ENCODE data around the gene ZNF624.
"Not testable (repeated sequence)": the region's sequence is repeated elsewhere in the genome, so short reads cannot be mapped to it uniquely, and the experiment has no call there.

Gene ZNF624

DNA sequence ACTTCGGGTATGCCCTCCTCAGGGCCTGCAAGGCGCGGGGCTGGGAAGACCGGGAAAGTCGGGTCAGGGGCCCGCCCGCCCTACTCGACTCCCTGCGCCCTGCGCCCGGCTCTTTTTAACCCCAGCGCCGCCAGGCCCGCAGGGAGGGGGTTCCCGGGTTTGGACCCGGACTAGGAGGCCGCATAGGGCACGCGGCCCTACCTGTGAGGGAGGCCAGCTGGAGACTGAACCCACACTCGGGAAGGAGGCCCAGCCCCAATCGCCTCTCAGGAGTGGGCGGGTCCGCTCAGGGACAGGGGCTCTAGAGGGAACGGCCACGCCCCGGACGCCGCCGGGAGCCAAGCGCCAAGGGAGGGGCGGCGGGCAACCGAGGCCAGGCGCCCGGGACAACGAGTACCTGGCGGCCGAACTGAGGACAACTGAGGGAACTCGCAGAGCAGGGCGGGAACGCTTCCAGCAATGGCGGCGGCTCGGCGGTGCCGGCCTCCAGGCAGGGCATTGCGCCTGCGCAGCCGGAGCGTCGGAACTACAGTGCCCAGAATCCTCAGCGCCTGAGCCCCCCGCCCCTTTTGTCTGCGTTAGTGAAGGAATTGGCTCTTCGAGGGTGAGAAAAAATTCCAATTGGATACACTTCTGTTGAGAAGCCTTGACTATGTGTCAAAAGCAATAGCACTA is at the start of gene ZNF624:
ZNF624 (minus strand) TSS at position 484 of the 675 bp plus-strand sequence.
- peak; percentile 74 to 83 for DNase-seq (ENCODE audit: extremely low read depth in 1 of 2, low read depth in 1 of 2)

DNA sequence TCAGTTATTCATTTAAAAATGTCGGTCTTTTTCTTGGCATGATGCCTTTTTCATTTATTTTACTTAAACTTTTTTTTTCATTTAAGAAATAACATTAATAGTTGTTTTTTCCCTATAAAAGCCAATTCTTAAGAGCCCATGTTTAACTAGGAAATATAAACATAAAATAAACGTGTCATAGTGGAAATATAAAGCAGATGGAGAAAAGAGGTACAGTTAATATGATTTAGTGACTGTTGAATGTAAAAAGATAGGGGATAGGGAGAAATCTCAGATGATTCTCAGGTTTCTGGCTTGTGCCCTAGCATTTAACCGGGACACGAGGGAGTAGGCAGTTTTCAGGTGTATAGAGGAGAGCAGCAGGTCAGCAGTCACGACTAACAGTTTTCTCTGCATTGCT is 44.0 kb upstream of the ZNF624 start:
- not testable (repeated sequence) for DNase-seq (ENCODE audit: extremely low read depth in 1 of 2, low read depth in 1 of 2)

DNA sequence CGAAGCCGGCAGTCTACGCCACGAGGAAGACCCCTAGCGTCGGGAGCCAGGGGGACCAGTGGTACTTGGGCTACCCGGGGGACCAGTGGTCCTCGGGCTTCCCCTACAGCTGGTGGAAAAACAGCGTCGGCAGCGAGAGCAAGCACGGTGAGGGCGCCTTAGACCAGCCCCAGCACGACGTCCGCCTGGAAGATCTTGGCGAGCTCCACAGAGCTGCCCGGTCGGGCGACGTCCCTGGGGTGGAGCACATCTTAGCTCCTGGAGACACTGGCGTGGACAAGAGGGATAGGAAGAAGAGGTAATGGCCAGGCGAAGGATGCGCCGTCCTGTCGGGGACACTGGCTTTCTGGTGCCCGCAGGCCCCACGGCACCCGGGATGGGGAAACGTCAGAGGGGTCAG is 36.8 kb upstream of the ZNF624 start:
- not testable (repeated sequence) for DNase-seq (ENCODE audit: extremely low read depth in 1 of 2, low read depth in 1 of 2)

DNA sequence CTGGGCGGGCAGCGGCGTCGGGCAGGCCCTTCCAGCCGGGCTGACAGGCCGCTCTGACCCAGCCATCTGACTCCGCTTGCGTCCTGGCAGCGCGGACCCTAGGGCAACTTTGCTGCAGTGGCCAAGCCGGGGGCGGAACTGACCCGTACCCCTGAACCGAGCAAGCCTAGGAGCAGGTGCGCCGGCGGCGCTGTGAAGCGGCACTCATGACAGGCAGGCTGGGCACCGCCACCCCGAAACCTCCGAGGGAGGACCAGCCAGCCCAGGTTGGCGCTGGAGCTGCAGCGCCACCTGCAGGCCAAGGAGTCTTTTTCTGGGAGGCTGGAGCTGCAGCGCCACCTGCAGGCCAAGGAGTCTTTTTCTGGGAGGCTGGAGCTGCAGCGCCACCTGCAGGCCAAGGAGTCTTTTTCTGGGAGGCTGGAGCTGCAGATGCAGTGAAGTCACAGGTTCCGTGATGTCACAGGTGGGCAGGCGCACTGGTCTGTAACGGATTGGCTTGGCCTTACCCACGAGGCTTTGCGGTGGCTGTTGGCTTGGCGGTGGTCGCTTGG is 36.2 kb upstream of the ZNF624 start, which contains the start of gene CCDC144A:
CCDC144A (plus strand) TSS at position 511 of the 551 bp plus-strand sequence. CDS start 160 bp downstream, outside the sequence.
- peak; percentile 29 to 77 for DNase-seq (ENCODE audit: extremely low read depth in 1 of 2, low read depth in 1 of 2)

DNA sequence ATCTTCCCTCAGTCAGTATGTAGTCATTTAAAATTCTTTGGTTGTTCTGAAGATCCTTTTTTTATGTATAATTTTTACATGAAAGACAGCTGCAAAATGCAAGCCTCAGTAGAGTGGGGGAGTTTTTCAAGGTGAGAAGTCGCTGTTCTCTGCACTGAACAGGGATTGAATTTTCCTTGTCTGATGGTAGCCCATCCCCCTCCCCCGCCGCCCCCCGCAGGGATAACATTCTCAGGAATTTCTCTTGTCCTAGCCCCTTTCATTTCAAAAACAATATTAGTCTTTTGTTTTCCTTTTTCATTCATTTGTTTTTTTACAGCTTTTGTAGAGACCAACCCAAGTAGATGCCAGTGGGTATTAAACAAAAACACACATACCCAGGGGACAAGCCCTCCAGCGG is 33.5 kb upstream of the ZNF624 start:
- DNase-seq (ENCODE audit: extremely low read depth in 1 of 2, low read depth in 1 of 2), result not testable (repeated sequence)

DNA sequence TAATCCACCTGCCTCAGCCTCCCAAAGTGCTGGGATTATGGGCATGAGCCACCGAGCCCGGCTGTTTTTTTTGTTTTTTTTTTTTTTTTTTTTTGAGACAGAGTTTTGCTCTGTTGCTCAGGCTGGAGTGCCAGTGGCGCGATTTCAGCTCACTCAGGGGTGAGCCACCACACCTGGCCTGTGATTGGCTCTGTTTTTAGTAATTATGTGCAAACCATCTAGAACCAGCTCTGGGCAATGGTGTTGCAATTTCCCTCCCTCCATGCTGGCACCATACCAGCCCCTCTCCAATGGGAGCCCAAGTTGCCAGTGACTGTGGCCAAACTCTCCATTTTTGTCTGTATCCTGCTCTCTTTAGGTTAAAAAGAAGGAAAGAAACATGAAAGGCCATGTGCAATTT is 32.4 kb upstream of the ZNF624 start:
- not testable (repeated sequence) for DNase-seq (ENCODE audit: extremely low read depth in 1 of 2, low read depth in 1 of 2)

DNA sequence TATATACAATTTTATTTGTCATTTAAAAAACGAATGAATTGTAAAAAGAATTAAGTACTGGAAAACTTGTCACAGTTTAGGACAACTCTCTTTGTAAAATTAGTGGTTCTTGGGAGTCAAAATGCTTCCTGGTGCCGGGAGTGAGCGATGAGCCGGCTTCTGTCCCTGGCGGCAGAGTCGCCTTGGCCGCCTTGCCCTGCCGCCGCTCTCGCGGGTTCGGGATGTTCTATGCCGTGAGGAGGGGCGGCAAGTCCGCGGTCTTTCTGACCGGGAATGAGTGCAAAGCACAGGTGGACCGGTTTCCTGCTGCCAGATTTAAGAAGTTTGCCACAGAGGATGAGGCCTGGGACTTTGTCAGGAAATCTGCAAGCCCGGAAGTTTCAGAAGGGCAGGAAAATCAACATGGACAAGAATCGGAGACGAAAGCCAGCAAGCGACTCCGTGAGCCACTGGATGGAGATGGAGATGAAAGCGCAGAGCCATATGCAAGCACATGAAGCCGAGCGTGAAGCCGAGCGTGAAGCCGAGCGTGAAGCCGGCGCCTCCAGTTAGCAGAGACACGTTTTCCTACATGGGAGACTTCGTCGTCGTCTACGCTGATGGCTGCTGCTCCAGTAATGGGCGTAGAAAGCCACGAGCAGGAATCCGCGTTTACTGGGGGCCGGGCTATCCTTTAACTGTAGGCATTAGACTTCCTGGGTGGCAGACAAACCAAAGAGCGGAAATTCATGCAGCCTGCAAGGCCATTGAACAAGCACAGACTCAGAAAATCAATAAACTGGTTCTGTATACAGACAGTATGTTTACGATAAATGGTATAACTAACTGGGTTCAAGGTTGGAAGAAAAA is 29.9 kb upstream of the ZNF624 start:
- not testable (repeated sequence) for DNase-seq (ENCODE audit: extremely low read depth in 1 of 2, low read depth in 1 of 2)

DNA sequence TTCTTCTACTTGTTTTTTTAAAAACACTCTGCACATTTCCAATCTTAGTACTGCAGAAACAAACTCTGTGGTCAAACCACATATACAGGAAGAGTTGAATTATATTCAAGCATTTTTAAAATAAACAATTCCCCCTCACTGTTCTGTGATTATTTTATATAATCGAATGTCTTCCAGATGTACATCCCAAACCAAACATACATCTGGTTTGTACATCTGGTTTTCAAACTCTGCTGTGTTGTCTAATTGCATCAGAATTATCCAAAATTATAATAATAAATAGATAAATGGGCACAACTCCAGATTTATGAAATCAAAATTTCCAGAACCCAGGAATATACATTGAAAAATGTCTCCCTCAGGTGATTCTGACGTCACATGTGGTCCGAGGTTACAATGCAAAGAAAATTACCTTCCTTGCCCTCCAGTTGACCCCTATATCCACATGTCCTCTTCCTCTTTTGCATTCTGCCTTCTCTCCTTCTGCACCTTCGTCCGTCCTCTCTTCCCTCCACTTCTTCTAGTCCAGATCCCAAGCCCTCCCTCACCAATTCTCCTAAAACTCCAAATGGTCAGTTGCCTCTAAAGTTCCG is 23.1 kb upstream of the ZNF624 start:
- no peak for DNase-seq (ENCODE audit: extremely low read depth in 1 of 2, low read depth in 1 of 2)

DNA sequence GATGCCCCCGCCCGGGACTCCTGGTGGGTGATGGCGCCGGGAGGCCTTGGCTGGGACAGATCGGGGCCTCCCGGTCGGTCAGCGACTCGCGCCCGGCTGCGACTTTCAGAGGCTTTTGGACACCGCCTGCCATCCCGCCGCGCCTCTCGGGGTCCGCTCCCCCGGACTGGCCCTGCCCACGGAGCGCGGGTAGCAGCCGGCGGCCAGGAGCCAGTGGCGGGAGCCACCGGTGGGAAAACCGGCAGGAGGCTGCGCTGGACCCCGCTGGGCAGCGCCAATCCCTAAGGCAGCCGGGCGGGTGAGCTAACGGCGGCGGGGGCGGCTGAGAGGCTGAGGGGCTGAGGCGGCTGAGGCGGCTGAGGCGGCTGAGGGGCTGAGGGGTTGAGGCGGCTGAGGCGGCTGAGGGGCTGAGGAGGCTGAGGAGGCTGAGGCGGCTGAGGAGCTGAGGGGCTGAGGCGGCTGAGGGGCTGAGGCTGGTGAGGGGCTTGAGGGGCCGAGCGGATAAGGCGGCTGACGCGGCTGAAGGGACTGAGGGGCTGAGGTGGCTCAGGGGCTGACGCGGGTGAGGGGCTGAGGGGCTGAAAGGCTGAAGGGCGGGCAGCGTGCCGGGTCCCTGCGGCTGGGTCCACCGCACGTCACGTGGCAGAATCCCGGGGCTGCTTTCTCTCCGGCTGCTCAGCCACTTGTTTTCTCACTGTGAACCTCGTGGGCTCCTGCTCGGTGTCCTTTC is 13.4 kb upstream of the ZNF624 start:
- DNase-seq (ENCODE audit: extremely low read depth in 1 of 2, low read depth in 1 of 2), result not testable (repeated sequence)

DNA sequence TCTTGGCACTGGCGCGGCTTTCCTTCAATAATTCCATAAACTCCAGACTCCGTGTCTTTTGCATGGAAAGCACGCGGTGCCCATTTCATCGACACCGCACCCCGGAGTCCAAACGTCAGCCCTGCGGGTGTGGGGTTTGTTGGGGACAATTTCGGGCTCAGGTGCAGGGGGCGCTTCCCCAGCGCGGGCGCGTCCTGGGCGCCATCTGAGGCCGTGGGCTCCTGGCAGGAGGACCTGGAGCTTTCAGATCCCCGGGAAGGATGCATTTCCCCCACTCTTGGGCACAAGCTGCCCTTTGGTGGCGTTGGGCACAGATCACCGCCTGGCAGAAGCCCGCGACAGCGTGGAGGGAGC is 12.9 kb upstream of the ZNF624 start:
- DNase-seq (ENCODE audit: extremely low read depth in 1 of 2, low read depth in 1 of 2), result not testable (repeated sequence)

DNA sequence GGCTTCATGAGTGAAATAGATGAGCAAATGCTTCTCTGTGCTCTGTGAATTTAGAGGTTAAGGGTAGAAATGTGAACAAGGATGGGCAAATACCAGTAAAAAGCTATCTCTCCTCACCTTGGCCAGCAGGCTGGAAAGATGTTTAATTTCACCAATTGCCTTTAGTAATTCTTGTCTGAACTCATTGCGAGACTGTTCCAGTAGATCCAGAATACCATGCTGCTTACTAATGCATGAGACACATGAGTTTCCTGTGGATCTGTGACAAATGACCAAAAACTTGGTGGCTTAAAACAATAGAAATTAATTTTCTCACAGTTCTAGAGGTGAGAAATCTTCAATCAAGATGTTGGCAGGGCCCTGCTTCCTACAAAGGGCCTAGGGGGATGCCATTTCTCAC is 9.3 kb upstream of the ZNF624 start:
- DNase-seq (ENCODE audit: extremely low read depth in 1 of 2, low read depth in 1 of 2), result no peak

DNA sequence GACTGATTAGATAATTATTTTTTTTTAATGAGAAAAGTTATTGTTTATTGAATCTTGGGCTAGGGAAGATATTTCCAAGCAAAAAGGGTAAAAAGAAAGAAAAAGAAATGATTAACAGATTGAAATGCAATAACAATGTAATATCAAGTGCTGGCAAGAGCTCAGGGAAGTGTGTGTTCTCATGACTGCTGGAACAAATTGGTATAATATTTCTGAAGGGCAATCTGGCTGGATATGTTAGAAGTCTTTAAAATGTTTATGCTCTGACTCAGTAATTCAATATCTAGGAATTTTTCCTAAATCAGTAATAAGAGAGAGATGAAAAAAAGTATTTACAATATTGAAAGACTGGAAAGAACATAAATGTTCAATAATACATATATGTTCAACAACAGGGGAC is 7.6 kb upstream of the ZNF624 start:
- DNase-seq (ENCODE audit: extremely low read depth in 1 of 2, low read depth in 1 of 2), result no peak

DNA sequence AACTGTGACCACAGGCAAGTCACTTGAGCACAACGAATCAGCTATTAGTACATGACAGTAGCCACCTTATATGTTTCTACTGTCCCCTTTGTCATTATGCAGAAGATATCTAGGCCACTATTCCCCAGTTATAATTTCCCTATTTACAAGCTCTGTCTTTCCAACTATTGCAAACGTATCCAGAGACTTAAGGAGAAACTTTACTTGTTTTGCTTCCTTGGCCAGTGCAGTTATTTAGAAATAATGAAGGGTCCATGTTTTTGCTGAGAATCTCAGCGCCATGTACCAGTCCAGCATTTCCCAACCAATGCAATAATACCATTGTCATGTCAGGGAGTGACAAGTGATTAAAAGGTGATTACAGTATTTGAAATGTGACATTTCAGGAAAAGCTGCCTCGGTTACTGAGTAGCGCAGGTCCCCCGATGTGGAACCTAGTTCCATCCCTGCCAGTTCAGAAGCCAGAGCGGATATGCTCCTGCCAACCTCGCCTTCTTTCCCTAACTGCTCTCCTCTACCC is 743 bp downstream of the ZNF624 start:
- DNase-seq (ENCODE audit: extremely low read depth in 1 of 2, low read depth in 1 of 2), result no peak

DNA sequence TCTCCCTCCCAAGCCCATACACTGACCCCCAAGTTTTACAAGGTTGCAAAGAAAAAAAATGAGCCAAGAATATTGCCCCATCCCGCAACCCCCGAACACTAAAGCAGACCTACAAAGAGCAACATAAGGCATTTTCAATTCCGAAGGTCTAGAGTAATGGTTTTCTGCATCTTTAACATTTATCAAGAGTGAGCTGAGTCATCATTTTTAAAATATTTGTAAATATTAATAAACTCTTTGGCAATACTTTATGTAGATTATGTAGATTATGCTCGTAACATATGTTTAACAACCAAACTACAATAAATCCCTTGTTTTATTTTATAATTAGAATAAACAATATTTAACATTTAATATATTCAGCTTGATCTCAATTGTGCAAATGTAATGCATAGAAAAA is 1.4 kb downstream of the ZNF624 start:
- DNase-seq (ENCODE audit: extremely low read depth in 1 of 2, low read depth in 1 of 2), result no peak

DNA sequence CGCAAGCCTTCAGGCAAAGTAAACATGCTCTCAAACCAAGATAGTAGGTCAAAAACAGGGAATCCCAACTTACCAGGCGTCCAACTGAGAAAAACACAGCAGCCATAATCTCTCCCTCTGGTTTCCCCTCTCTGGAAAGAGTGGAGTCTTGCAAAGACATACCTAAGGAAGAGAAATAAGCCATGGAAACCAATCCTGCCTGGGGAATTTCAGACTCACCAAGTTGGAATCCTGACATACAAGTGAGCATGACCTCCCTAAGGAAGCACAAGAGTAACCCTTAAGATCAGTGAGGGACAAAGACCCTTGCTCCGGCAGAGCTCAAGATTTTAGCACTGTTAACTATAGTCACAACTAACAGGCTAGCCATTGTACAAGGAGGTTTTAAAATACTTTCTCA is 4.1 kb downstream of the ZNF624 start:
- DNase-seq (ENCODE audit: extremely low read depth in 1 of 2, low read depth in 1 of 2), result no peak

DNA sequence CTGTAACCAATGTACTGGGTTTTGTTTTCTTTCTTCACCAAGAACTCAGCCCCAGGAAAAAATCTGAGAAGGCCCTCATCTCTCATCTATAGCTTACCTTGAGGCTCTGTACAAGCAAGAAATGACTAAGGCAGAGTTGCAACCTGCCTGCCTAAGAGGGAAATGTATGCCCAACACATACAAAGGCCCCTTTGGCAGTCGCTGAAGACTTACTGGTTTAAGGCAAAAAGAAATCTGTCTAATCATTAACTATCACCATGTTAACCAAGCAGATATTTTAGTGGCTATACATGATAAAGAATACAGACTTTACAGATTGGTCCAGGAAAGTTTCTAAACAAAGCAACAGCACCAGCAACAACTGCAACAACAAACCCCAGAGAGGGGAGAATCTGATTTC is 14.2 kb downstream of the ZNF624 start:
- no peak for DNase-seq (ENCODE audit: extremely low read depth in 1 of 2, low read depth in 1 of 2)

DNA sequence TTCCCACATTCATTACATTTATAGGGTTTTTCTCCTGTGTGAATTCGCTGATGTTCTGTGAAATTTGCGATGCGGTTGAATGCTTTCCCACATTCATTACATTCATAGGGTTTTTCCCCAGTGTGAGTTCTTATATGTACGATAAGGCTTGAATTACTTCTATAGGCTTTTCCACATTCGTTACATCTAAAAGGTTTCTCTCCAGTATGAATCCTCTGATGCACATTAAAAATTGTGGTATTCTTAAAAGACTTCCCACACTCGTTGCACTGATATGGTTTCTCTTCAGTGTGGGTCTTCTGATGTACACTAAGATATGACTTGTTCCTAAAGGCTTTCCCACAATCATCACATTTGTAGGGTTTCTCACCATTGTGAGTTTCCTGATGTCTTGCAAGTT is 30.4 kb downstream of the ZNF624 start:
- DNase-seq (ENCODE audit: extremely low read depth in 1 of 2, low read depth in 1 of 2), result no peak

DNA sequence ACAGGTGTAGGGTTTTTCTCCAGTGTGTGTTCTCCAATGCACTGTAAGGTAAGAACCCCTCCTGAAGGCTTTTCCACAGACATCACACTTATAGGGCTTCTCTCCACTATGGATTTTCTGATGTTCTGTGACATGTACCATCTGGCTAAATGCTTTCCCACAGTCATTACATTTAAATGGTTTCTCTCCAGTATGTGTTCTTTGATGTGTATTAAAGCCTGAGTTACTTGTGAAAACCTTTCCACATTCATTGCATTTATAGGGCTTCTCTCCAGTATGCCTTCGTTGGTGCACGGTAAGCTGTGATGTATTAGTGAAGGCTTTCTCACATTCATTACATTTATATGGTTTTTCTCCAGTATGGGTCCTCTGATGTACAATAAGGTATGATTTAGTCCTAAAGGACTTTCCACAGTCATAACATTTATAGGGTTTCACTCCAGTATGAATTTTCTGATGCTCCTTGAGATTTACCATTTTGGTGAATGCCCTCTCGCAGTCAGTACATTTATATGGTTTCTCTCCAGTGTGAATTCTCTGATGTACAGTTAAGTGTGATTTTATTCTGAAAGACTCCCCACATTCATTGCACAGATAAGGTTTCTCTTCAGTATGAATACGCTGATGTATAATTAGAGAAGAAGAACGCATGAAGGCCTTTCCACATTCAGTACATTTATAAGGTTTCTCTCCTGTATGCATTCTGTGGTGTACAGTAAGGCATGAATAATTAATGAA is 30.9 kb downstream of the ZNF624 start:
- no peak for DNase-seq (ENCODE audit: extremely low read depth in 1 of 2, low read depth in 1 of 2)

DNA sequence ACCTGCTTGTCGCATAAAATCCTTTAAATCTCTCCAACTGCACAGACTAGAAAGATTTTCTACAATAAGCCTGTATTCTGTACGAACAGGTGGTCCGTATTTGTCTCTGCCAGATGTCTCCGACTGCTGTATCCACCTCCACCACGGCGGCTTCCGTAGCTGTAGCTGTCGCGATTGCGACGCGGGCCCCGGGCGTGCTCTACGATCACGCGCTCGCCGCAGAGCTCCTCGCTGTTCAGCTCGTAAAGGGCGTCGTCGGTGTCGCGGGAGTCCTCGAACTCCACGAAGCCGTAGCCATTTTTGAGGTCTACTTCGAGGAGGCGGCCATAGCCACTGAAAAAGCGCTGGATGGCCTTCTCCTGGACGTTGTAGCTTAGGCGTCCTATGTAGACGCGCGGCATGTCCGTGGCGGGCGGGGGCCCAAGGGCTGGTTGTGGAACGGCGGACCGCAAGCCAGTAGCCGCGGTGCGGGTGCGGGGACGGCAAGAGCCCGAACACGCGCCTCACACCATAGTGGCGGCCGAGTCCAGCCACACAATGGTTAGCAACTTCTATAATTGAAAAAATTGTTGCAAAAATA is 36.1 kb downstream of the ZNF624 start:
- DNase-seq (ENCODE audit: extremely low read depth in 1 of 2, low read depth in 1 of 2), result no peak

DNA sequence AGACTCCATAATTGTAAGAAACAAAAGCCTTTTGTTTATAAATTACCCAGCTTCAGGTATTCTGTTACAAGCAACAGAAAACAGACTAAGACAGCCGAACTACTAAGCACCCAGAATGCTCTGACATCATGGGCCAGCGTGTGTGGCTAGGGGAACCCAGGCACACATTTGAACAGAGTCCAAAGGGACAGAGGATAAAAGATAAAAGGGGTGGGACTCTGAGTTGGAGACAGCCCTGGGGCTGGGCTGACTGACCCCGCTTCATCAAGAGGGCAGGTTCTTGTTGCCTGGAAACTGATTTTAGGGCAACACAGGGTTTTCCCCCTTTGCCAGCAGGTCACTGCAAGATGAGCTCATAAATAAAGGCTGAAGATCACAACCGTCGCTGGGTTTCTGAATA is 54.1 kb downstream of the ZNF624 start:
- DNase-seq (ENCODE audit: extremely low read depth in 1 of 2, low read depth in 1 of 2), result no peak

All from stimulated activated CD8-positive, alpha-beta memory T cell treated with anti-CD3 and anti-CD28 coated beads, Interleukin-7, amount 100 ng/mL, for 48 hours (primary cell).